ENCODE measurements around the gene ADCY3. TPM values are rescaled to one million over a fixed set of nuclear protein-coding genes. Genes with fewer than 3 reads are reported as not detected.

ADCY3 gene
- total and polyA plus RNA-seq, 9 of the 15 experiments (the other 6 are each of a cell fraction or from before 2014, with no cell fraction given), result 1.5 to 54.8 (median 26.3) TPM

GRCh38 chr2:24771764-24772586, 148.1 kb downstream of the ADCY3 start:
- no peaks in the 10 kb centered on the region; a peak in 1 of 5 replicates for H3K27me3 ChIP-seq (ENCODE audit: control insufficient read depth in 2 of 2, insufficient read depth in 2 of 2, low read length in 2 of 2)
- no peak overlapping the region for H3K9ac ChIP-seq (ENCODE audit: insufficient read depth in 1 of 2, low read depth in 2 of 2, low read length in 2 of 2)
- intact Hi-C loops (cut with micrococcal nuclease), result no loop called here
- H3K27ac ChIP-seq (ENCODE audit: extremely low read depth, low read depth, low read length), result no peak overlapping the region
- H3K4me1 ChIP-seq (replicated peaks in 1 of 2; ENCODE audit: control insufficient read depth in 2 of 2, insufficient read depth in 2 of 2, low read length in 2 of 2), result peaks cover 0 to 7% of the 10 kb centered on the region in 2 experiments; a peak in 2 of 5 replicates
- ChIA-PET POLR2A (no interaction called here), CTCF (ENCODE audit: low intra/inter-chr PET ratio) (no interaction called here)
- DNase-seq (ENCODE audit: extremely low read depth in 1 of 4, low spot score in 3 of 4) (no peak), ATAC-seq (peak; percentile 48; the same call in 1 of the 3 replicates), FAIRE-seq (peak; percentile 79)
- H3K9me3 ChIP-seq (replicated peaks; ENCODE audit: control insufficient read depth, insufficient read depth, low read depth, low read length), result no peaks in the 10 kb centered on the region; the same call in 1 of the 2 replicates
- H2AFZ ChIP-seq (ENCODE audit: low read depth, low read length), result no peak overlapping the region
- 82% methylated on average over 5 of the region's 5 CpGs for WGBS (ENCODE audit: insufficient coverage, low coverage, missing lambda C conversion rate)
- H3K4me2 ChIP-seq (ENCODE audit: insufficient read depth, low read length), result no peak overlapping the region
- H3K36me3 ChIP-seq (ENCODE audit: control insufficient read depth, insufficient read depth, low read length), result peaks cover 10% of the 10 kb centered on the region; the same call in 1 of the 3 replicates
- in situ Hi-C loops (cut with MboI), result no loop called here
- TF ChIP-seq ZBTB5 (IDR thresholded peaks at IDR 0.05), result no peak
- no peak for TF ChIP-seq SIN3B (IDR thresholded peaks at IDR 0.05; ENCODE audit: low read depth)
- no peak for TF ChIP-seq NEUROD1 (IDR thresholded peaks at IDR 0.05; ENCODE audit: borderline replicate concordance, low read depth, low read length, partially characterized antibody)
- no peak for TF ChIP-seq CREBBP (IDR thresholded peaks at IDR 0.05; ENCODE audit: low read depth, low read length)
- TF ChIP-seq ZNF12 (CRISPR knock-in tag; IDR thresholded peaks at IDR 0.05), result no peak
- no peak for TF ChIP-seq ARHGAP35 (IDR thresholded peaks at IDR 0.05; ENCODE audit: partially characterized antibody)
- TF ChIP-seq CBX2 (IDR thresholded peaks at IDR 0.05; ENCODE audit: insufficient read depth, low read length, poor library complexity, severe bottlenecking), result no peak
- no peak for TF ChIP-seq ERF (CRISPR knock-in tag; IDR thresholded peaks at IDR 0.05)
- TF ChIP-seq ESRRA (IDR thresholded peaks at IDR 0.05; ENCODE audit: borderline replicate concordance, low read depth), result no peak
- TF ChIP-seq RBBP5 (IDR thresholded peaks at IDR 0.05; ENCODE audit: borderline replicate concordance, insufficient read depth, low read length, poor library complexity, severe bottlenecking), result no peak
- no peak for TF ChIP-seq ZEB2 (IDR thresholded peaks at IDR 0.05)
- no peak for TF ChIP-seq SETDB1 (IDR thresholded peaks at IDR 0.05; ENCODE audit: low read length)
- TF ChIP-seq ZNF239 (CRISPR knock-in tag; IDR thresholded peaks at IDR 0.05), result no peak
- no peak for TF ChIP-seq RNF2 (IDR thresholded peaks at IDR 0.05)
- no peak for TF ChIP-seq CHAMP1 (IDR thresholded peaks at IDR 0.05)
- no peak for TF ChIP-seq MYNN (IDR thresholded peaks at IDR 0.05)
- TF ChIP-seq MYNN (CRISPR knock-in tag; IDR thresholded peaks at IDR 0.05), result no peak
- BruUV-seq (replicated peaks), result no TSS peak
- no peaks in the 10 kb centered on the region for H3K79me2 ChIP-seq (ENCODE audit: control insufficient read depth, insufficient read depth, low read length)
- H3K9me1 ChIP-seq (ENCODE audit: control insufficient read depth, insufficient read depth, low read length), result no peaks in the 10 kb centered on the region
- H4K20me1 ChIP-seq (replicated peaks; ENCODE audit: control insufficient read depth, insufficient read depth, low read length), result no peaks in the 10 kb centered on the region
- H3K4me3 ChIP-seq, result no peak overlapping the region
